GM19023 (cell line): ENCODE data around the gene CCDC158.
"Not testable (repeated sequence)": the region's sequence is repeated elsewhere in the genome, so short reads cannot be mapped to it uniquely, and the experiment has no call there.

ENCODE experiments used
- ATAC-seq: cut with Tn5 transposase; IDR thresholded peaks from one replicate; pipeline ENCODE4 v1.9.1; 2021; ENCODE audit warnings: mild to moderate bottlenecking, moderate library complexity; ENCODE audit not compliant: unreplicated experiment

CCDC158 gene

GRCh38 chr4:76420762-76421581 lies at the start of gene CCDC158:
CCDC158 (minus strand) TSS chr4:76421141; CDS start chr4:76403207, 17,934 bp downstream.
- no peak for ATAC-seq

GRCh38 chr4:76470532-76470931 lies 49.6 kb upstream of the CCDC158 start:
- ATAC-seq = no peak

GRCh38 chr4:76470064-76470463 lies 49.1 kb upstream of the CCDC158 start:
- no peak for ATAC-seq

GRCh38 chr4:76463568-76463967 lies 42.6 kb upstream of the CCDC158 start:
- no peak for ATAC-seq

- no peak for ATAC-seq
Measured at GRCh38 chr4:76459291-76459723, 38.4 kb upstream of the CCDC158 start.

GRCh38 chr4:76458825-76459224 lies 37.9 kb upstream of the CCDC158 start:
- no peak for ATAC-seq

- ATAC-seq = no peak
Measured at GRCh38 chr4:76458297-76458696, 37.4 kb upstream of the CCDC158 start.

- ATAC-seq = no peak
Measured at GRCh38 chr4:76457885-76458284, 36.9 kb upstream of the CCDC158 start.

- not testable (repeated sequence) for ATAC-seq
Measured at GRCh38 chr4:76454073-76454472, 33.1 kb upstream of the CCDC158 start.

GRCh38 chr4:76453232-76453631 lies 32.3 kb upstream of the CCDC158 start:
- no peak for ATAC-seq

- no peak for ATAC-seq
Measured at GRCh38 chr4:76449833-76450232, 28.9 kb upstream of the CCDC158 start.

GRCh38 chr4:76449362-76449767 lies 28.4 kb upstream of the CCDC158 start:
- ATAC-seq = no peak

- ATAC-seq = no peak
Measured at GRCh38 chr4:76448211-76448610, 27.3 kb upstream of the CCDC158 start.

- ATAC-seq = no peak
Measured at GRCh38 chr4:76447393-76447851, 26.5 kb upstream of the CCDC158 start.

- no peak for ATAC-seq
Measured at GRCh38 chr4:76445911-76446310, 25.0 kb upstream of the CCDC158 start.

GRCh38 chr4:76443376-76443775 lies 22.4 kb upstream of the CCDC158 start:
- ATAC-seq = no peak

- ATAC-seq = no peak
Measured at GRCh38 chr4:76442807-76443206, 21.9 kb upstream of the CCDC158 start.

- no peak for ATAC-seq
Measured at GRCh38 chr4:76441881-76442280, 20.9 kb upstream of the CCDC158 start.

GRCh38 chr4:76439491-76439890 lies 18.6 kb upstream of the CCDC158 start:
- ATAC-seq = no peak

GRCh38 chr4:76435528-76436319 lies 14.8 kb upstream of the CCDC158 start:
- no peak for ATAC-seq

GRCh38 chr4:76434901-76435527 lies 14.1 kb upstream of the CCDC158 start, which contains the start of gene SHROOM3:
SHROOM3 (plus strand) TSS chr4:76435229; CDS start chr4:76436053, 824 bp downstream.
- ATAC-seq = no peak
